ENCODE results near the gene MRPL53. TPM values are rescaled to one million over a fixed set of nuclear protein-coding genes. Genes with fewer than 3 reads are reported as not detected.

MRPL53 gene
- total RNA-seq, 1 donor from 2014 or later = 54.4 TPM

GRCh38 chr2:74503506-74504475 lies 31.3 kb upstream of the MRPL53 start:
- intact Hi-C loops (cut with DNase I) = no loop called here
- DNase-seq (ENCODE audit: low spot score) (no peak), ATAC-seq (no peak)

GRCh38 chr2:74502720-74503505 lies 30.4 kb upstream of the MRPL53 start:
- intact Hi-C loops (cut with DNase I) = no loop called here
- DNase-seq (ENCODE audit: low spot score) = peak; percentile 89
- peak; percentile 68 for ATAC-seq

- no peak for ATAC-seq
- intact Hi-C loops (cut with DNase I) = no loop called here
- DNase-seq (ENCODE audit: low spot score) = no peak
Observed at GRCh38 chr2:74502147-74502719, 29.8 kb upstream of the MRPL53 start.

GRCh38 chr2:74501335-74502071 lies 29.0 kb upstream of the MRPL53 start:
- intact Hi-C loops (cut with DNase I) = no loop called here
- DNase-seq (ENCODE audit: low spot score) (no peak), ATAC-seq (no peak)

GRCh38 chr2:74500578-74500946 lies 28.1 kb upstream of the MRPL53 start:
- intact Hi-C loops (cut with DNase I) = no loop called here
- no peak for DNase-seq (ENCODE audit: low spot score)
- ATAC-seq = no peak

GRCh38 chr2:74499940-74500577 lies 27.6 kb upstream of the MRPL53 start:
- intact Hi-C loops (cut with DNase I) = no loop called here
- ATAC-seq (no peak), DNase-seq (ENCODE audit: low spot score) (no peak)

GRCh38 chr2:74499267-74499939 lies 26.9 kb upstream of the MRPL53 start, which contains the start of gene LBX2:
Gene LBX2, minus strand, starts transcription at chr2:74499603. Its CDS starts 66 bp downstream, at chr2:74499537.
- DNase-seq (ENCODE audit: low spot score) (no peak), ATAC-seq (no peak)
- intact Hi-C loops (cut with DNase I) = no loop called here

- DNase-seq (ENCODE audit: low spot score) (no peak), ATAC-seq (no peak)
Observed at GRCh38 chr2:74498500-74499266, 26.2 kb upstream of the MRPL53 start.

GRCh38 chr2:74497777-74498499 lies 25.5 kb upstream of the MRPL53 start:
- ATAC-seq (peak; percentile 17), DNase-seq (ENCODE audit: low spot score) (no peak)
- intact Hi-C loops (cut with DNase I) = no loop called here

More at GRCh38 chr2:74498500-74499266, 26.2 kb upstream of the MRPL53 start:
- intact Hi-C loops (cut with DNase I) = no loop called here

- no peak for DNase-seq (ENCODE audit: low spot score)
- intact Hi-C loops (cut with DNase I) = no loop called here
- no peak for ATAC-seq
Observed at GRCh38 chr2:74496997-74497776, 24.7 kb upstream of the MRPL53 start.

GRCh38 chr2:74495440-74495839 lies 23.0 kb upstream of the MRPL53 start:
- no peak for DNase-seq (ENCODE audit: low spot score)
- no peak for ATAC-seq
- intact Hi-C loops (cut with DNase I) = no loop called here

GRCh38 chr2:74493546-74493945 lies 21.1 kb upstream of the MRPL53 start:
- intact Hi-C loops (cut with DNase I) = no loop called here
- no peak for ATAC-seq
- no peak for DNase-seq (ENCODE audit: low spot score)

GRCh38 chr2:74491648-74492544 lies 19.4 kb upstream of the MRPL53 start:
- no peak for ATAC-seq
- DNase-seq (ENCODE audit: low spot score) = no peak
- intact Hi-C loops (cut with DNase I) = no loop called here

GRCh38 chr2:74489906-74490305 lies 17.4 kb upstream of the MRPL53 start:
- no peak for DNase-seq (ENCODE audit: low spot score)
- ATAC-seq = no peak
- intact Hi-C loops (cut with DNase I) = no loop called here

Data from sciatic nerve (tissue), 2 donors.